Sigmoid colon (tissue), 4 donors: Measurements from ENCODE around the gene LHX6.

Experiments used
- EP300 ChIP-seq, 4 donors: sonication (generic); formaldehyde crosslinking; IDR thresholded peaks; one replicate each; pipeline ENCODE4 v1.6.1; 2017; ENCODE audit warnings: antibody characterized with exemption in 4 of 4
- POLR2A ChIP-seq, 2 donors: fragments of 450-650 bp; IDR thresholded peaks; one replicate each; pipeline ENCODE4 v1.6.1; 2016; ENCODE audit warnings: antibody characterized with exemption in 2 of 2, mild to moderate bottlenecking in 2 of 2, moderate library complexity in 2 of 2
- POLR2AphosphoS5 ChIP-seq, 4 donors: sonication (generic); formaldehyde crosslinking; IDR thresholded peaks; one replicate each; pipeline ENCODE4 v1.6.1; 2017; ENCODE audit warnings: antibody characterized with exemption in 4 of 4
- TF ChIP-seq, protein P1 (sequence below), 4 experiments: fragments of 450-650 bp in 3 of 4; fragments of 200-600 bp in 1 of 4; IDR thresholded peaks; one replicate each; pipeline ENCODE4 v1.5.1; 2016 to 2019; ENCODE audit warnings: antibody characterized with exemption in 4 of 4, mild to moderate bottlenecking in 3 of 4, moderate library complexity in 2 of 4

DNA sequence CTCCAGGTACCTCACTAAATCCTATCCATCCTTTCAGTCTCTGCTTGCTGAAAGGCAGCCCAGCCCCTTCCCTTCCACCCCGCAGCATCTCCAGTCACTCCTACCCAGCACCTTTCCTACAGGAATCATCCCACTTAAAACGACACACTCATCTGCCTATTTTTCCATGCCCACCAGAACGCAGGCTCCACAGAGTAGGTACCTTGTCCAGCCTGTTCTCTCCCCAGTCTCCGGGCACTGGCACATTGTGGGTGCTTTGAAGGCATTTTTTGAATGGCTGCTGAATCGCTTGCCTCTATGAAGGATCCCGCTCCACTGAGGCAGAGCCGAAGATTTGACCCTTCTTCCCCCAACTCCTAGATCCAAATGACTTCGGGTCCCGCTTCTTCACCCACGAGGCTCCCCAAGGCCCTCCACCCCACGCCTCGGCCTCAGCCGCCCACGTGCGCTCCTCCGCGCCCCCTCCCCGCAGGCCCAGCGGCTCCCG lies 15.6 kb downstream of the LHX6 start:
- TF ChIP-seq, protein P1, sequence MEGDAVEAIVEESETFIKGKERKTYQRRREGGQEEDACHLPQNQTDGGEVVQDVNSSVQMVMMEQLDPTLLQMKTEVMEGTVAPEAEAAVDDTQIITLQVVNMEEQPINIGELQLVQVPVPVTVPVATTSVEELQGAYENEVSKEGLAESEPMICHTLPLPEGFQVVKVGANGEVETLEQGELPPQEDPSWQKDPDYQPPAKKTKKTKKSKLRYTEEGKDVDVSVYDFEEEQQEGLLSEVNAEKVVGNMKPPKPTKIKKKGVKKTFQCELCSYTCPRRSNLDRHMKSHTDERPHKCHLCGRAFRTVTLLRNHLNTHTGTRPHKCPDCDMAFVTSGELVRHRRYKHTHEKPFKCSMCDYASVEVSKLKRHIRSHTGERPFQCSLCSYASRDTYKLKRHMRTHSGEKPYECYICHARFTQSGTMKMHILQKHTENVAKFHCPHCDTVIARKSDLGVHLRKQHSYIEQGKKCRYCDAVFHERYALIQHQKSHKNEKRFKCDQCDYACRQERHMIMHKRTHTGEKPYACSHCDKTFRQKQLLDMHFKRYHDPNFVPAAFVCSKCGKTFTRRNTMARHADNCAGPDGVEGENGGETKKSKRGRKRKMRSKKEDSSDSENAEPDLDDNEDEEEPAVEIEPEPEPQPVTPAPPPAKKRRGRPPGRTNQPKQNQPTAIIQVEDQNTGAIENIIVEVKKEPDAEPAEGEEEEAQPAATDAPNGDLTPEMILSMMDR (IDR thresholded peaks at IDR 0.05), result no peak
- no peak for TF ChIP-seq POLR2AphosphoS5 (IDR thresholded peaks at IDR 0.05)
- no peak for TF ChIP-seq POLR2A (IDR thresholded peaks at IDR 0.05)
- no peak for TF ChIP-seq EP300 (IDR thresholded peaks at IDR 0.05)
